Stimulated activated CD4-positive, alpha-beta T cell treated with anti-CD3 and anti-CD28 coated beads, Interleukin-2, amount 100 ng/mL, for 24 hours (primary cell): ENCODE measurements around the gene HOXB9.

Experiments
- DNase-seq, 2 donors: peaks; one replicate each; pipeline ENCODE4 v3.0.0-alpha.2; 2020

HOXB9 gene

GRCh38 chr17:48626245-48627117 lies at the start of gene HOXB9:
TSS of gene HOXB9 (minus strand) at chr17:48626358. CDS start at chr17:48626269, 89 bp downstream.
- peak; percentile 55 to 56 for DNase-seq

GRCh38 chr17:48672340-48672739 lies 46.2 kb upstream of the HOXB9 start:
- no peak for DNase-seq

- DNase-seq: peak; percentile 78 to 79
Measured at GRCh38 chr17:48671697-48672171, 45.6 kb upstream of the HOXB9 start.

GRCh38 chr17:48663134-48663924 lies 37.2 kb upstream of the HOXB9 start:
- no peak for DNase-seq

GRCh38 chr17:48655913-48656312 lies 29.8 kb upstream of the HOXB9 start:
- DNase-seq: no peak

- no peak for DNase-seq
Measured at GRCh38 chr17:48649741-48650140, 23.6 kb upstream of the HOXB9 start.

GRCh38 chr17:48647963-48648245 lies 21.7 kb upstream of the HOXB9 start:
- no peak for DNase-seq

- no peak for DNase-seq
Measured at GRCh38 chr17:48647103-48647962, 21.2 kb upstream of the HOXB9 start.

GRCh38 chr17:48646183-48647102 lies 20.3 kb upstream of the HOXB9 start:
- DNase-seq: peak in 1 of 2 donors; percentile 34

GRCh38 chr17:48645639-48646182 lies 19.6 kb upstream of the HOXB9 start:
- no peak for DNase-seq

- DNase-seq: no peak
Measured at GRCh38 chr17:48644910-48645557, 18.9 kb upstream of the HOXB9 start.

- no peak for DNase-seq
Measured at GRCh38 chr17:48644159-48644558, 18.0 kb upstream of the HOXB9 start.

- no peak for DNase-seq
Measured at GRCh38 chr17:48643697-48644012, 17.5 kb upstream of the HOXB9 start.

GRCh38 chr17:48642843-48643696 lies 16.9 kb upstream of the HOXB9 start:
- no peak for DNase-seq

GRCh38 chr17:48642059-48642842 lies 16.1 kb upstream of the HOXB9 start:
- DNase-seq: no peak

- DNase-seq: no peak
Measured at GRCh38 chr17:48641541-48642058, 15.4 kb upstream of the HOXB9 start.

GRCh38 chr17:48640858-48641180 lies 14.7 kb upstream of the HOXB9 start:
- DNase-seq: no peak

GRCh38 chr17:48639982-48640857 lies 14.1 kb upstream of the HOXB9 start:
- no peak for DNase-seq
